GM21723 (cell line): Measurements from ENCODE around the gene RSU1.

Source experiments
- ATAC-seq: cut with Tn5 transposase; IDR thresholded peaks from one replicate; pipeline ENCODE4 v1.9.1; 2021; ENCODE audit warnings: mild to moderate bottlenecking, moderate library complexity; ENCODE audit not compliant: unreplicated experiment

RSU1 gene

GRCh38 chr10:16611037-16611436 is 206.2 kb downstream of the RSU1 start:
- ATAC-seq, result no peak

- no peak for ATAC-seq
Measured at GRCh38 chr10:16609211-16609610, 208.0 kb downstream of the RSU1 start.

DNA sequence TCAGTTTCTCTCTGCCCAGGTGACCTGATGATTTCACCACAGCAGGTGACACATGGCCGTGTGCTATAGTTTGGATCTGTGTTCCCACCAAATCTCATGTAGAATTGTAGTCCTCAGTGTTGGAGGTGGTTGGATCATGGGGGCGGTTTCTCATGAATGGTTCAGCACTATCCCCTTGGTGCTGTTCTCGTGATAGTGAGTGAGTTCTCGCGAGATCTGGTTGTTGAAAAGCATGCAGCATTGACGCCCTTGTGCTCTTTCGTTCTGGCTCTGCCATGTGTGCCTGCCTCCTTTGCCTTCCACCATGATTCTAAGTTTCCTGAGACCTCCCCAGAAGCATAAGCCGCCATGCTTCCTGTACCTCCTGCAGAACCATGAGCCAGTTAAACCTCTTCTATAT is 210.3 kb downstream of the RSU1 start:
- ATAC-seq, result no peak

GRCh38 chr10:16606421-16606820 is 210.8 kb downstream of the RSU1 start:
- ATAC-seq, result no peak

GRCh38 chr10:16603308-16603707 is 213.9 kb downstream of the RSU1 start:
- no peak for ATAC-seq

GRCh38 chr10:16602104-16602775 is 215.0 kb downstream of the RSU1 start:
- no peak for ATAC-seq

- ATAC-seq, result no peak
Measured at GRCh38 chr10:16599662-16600061, 217.6 kb downstream of the RSU1 start.

GRCh38 chr10:16597656-16598055 is 219.6 kb downstream of the RSU1 start:
- ATAC-seq, result no peak

DNA sequence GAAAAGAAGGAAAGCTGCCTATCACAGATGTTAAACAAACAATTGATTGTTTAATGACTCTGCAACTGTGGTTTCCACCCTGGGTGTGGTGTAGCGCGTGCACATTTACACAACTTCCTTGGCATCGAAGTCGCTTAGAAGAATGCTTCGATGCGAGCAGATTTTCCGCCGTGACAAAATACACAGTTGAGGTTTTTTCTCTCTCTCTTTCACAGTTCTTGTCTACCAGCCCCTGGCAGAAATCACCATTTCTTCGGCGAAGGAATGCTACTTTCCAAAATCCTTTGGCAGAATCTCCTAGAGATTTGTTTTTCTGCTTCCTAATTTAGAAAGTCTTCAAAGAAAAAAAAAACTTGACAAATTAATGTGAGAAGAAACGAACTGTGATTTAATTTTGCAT is 224.8 kb downstream of the RSU1 start:
- no peak for ATAC-seq

DNA sequence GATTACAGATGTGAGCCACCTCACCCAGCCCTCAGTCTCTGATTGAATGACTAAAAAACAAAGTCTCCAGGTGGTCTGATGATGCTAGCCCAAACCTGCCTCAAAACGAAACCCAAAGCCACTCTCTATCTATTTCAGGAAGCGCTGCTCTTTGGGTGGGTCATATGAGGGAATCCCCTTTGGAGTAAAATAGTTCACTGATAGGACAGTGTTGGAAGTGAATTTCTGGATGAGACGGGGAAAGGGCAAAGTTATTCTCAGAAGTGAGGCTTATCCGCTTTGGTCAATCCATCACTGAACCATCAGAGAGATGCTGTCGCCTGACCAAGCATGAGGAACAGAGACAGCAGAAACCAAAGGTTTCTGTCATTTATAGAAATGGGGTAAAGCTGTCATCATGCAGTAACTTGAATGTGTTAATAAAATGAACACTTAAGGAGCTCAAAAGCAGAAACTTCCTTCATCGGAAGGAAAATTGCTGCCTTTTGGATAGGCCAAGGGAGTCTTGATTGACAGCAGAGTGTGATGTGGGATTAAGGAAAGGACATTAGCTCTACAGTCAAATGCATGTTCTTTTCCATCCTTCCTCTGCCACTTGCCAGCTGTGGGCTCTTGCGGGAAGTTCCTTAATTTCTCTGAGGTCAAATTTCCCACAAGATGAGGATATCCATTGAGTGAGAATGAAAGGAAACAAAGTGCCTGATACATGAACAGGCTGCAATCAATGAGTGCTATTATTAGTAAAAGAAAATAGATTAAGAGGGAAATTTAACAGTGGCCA is 230.7 kb downstream of the RSU1 start:
- ATAC-seq, result peak; percentile 96

DNA sequence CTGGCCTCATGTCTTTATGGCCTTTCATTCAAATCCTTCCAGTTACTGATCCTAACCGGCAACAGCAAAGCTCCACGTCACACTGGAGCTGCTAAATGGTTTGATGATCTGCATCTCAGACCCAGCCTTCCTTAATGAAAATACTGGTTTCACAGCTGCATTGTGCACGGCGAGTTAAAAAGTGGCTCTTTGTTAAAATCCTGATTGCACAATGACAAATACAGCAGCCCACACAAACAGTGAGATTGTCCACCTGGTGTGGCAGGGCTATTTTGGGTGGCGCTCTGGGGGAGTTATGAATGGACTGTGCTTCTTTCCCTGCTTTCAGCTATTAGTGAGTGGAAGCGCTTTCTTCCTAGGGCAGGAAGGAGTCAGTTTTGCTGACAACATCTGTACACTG is 232.1 kb downstream of the RSU1 start:
- no peak for ATAC-seq

DNA sequence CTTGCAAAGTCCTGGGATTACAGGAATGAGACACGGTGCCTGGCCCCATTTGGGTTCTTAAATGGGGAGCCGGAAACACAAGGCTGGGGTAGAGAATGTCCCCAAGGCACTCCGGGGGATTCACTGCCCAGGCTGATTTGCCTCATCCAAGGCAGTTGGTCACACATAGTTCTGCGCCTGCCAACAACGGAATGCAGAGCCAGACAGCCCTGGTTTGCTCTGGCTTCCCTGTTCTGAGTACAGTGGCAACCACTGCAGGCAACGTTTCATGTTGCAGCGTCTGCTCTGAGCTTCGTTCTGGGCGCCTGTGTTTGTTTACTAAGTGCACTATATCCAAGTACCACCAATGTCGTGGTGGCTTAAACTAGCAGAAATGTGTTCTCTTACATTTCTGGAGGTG is 233.8 kb downstream of the RSU1 start:
- no peak for ATAC-seq

DNA sequence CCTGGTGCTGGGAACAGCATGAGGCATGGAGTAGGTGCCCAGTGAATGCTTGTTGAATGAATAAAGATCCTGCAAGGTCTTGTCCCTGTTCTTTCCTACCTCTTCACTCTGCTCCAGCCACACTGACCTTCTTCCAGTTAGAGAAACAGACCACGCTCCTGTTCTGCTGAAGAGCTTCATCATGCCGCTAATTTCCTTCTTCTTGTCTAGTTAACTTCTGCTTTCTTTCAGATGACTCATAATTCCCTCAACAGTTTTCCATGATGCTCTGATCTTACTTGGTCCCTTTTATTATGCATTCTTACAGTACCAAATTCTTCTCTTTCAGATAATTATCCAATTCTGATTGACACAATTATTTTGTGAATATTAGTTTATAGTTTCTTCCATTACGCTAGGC is 236.0 kb downstream of the RSU1 start:
- no peak for ATAC-seq

GRCh38 chr10:16570731-16571130 is 246.5 kb downstream of the RSU1 start:
- peak; percentile 96 for ATAC-seq

DNA sequence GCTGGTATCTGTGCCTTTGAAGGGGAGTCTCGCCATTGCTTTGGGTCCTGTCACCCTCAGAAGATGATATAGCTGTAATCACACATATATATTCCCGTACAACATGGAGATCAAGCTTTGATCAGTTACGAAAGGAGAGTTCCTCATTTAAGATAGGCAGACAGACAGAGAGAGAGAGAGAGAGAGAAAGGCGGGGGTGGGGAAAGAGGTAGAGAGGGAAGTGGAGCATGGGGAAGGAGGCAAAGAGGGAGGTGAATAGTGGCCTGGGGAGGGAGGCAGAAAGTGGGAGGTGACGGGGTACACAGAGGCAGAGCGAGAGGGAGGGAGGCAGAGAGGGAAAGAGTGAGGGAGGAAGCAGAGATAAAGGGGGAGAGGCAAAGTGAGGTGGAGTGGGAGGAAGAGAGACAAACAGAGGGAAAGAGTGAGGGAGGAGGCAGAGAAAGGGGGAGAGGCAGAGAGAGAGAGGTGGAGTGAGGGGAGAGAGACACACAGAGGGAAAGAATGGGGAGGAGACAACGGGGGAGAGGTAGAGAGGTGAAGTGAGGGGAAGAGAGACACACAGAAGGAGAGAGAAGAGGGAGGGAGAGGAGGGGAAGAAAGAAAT is 250.9 kb downstream of the RSU1 start:
- no peak for ATAC-seq

DNA sequence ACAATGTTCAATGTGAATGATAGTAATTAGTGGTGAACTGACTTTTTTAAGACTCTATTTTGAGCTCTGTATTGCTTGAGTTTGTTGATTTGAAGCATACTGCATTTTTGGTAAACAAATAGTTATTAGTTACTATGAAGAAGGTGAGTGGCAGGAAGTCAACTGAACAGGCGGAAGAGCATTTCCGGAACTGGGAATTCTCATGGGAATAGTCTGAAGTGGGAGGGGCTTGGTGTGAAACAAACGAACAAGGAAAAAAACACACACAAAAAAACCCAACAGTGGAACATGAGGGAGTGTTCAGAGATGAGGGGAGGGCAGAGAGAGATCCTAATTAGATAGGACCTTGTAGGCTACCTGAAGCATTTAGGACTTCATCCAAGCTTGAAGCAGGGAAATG is 251.6 kb downstream of the RSU1 start:
- no peak for ATAC-seq

DNA sequence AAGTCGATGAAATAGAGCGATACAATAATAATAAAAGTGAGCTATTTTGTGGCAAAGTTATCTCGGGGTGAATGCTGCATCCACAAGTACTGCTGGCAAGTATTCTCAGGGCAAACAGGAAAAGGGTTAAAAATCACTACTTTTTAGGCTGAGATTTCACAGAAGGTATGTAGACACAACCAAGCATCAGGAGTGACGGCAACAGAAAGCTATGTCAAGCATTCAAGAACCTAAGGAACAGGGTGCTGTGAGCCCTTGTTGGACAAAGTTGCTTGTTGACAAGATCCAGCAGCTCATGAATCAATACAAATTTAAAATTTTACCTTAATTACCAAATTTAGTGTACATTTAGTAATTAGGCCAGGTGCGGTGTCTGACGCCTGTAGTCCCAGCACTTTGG is 254.3 kb downstream of the RSU1 start:
- ATAC-seq, result no peak

GRCh38 chr10:16559236-16559773 is 257.9 kb downstream of the RSU1 start:
- no peak for ATAC-seq

DNA sequence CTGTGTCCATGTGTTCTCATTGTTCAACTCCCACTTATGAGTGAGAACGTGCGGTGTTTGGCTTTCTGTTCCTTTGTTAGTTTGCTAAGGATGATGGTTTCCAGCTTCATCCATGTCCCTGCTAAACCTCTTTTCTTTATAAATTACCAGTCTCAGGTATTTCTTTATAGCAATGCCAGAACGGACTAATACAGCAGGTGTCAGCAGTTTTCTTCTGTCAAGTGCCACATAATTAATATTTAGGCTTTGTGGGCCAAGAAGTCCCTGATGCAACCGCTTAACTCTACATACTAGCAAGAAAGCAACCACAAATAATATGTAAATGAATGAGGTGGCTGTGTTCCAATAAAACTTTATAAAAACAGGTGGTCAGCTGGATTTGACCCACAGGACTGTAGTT is 269.3 kb downstream of the RSU1 start:
- ATAC-seq, result no peak

- ATAC-seq, result peak; percentile 72
Measured at GRCh38 chr10:16545116-16545736, 272.0 kb downstream of the RSU1 start.

GRCh38 chr10:16544591-16544990 is 272.6 kb downstream of the RSU1 start:
- no peak for ATAC-seq
